Measurements from ENCODE around the gene FANCG. TPM values are rescaled to one million over a fixed set of nuclear protein-coding genes. Genes with fewer than 3 reads are reported as not detected.

FANCG gene
- total RNA-seq, 1 experiment from 2014 or later, result 48.1 TPM

GRCh38 chr9:35060548-35061207, 19.1 kb downstream of the FANCG start:
- DNase-seq (ENCODE audit: low read depth), result no peak

- DNase-seq (ENCODE audit: low read depth), result no peak
These were observed 20.3 kb downstream of the FANCG start for GRCh38 chr9:35059438-35059837.

- no peak for DNase-seq (ENCODE audit: low read depth)
These were observed 22.5 kb downstream of the FANCG start for GRCh38 chr9:35057271-35057620.

GRCh38 chr9:35056571-35057270, 23.0 kb downstream of the FANCG start:
- no peak for DNase-seq (ENCODE audit: low read depth)

GRCh38 chr9:35054871-35055644, 24.7 kb downstream of the FANCG start:
- no peak for DNase-seq (ENCODE audit: low read depth)

- DNase-seq (ENCODE audit: low read depth), result no peak
These were observed 25.4 kb downstream of the FANCG start for GRCh38 chr9:35054185-35054835.

GRCh38 chr9:35051069-35051967, 28.4 kb downstream of the FANCG start:
- DNase-seq (ENCODE audit: low read depth), result peak; percentile 55

GRCh38 chr9:35048511-35048910, 31.2 kb downstream of the FANCG start:
- no peak for DNase-seq (ENCODE audit: low read depth)

GRCh38 chr9:35044071-35044470, 35.7 kb downstream of the FANCG start:
- no peak for DNase-seq (ENCODE audit: low read depth)

- DNase-seq (ENCODE audit: low read depth), result no peak
These were observed 36.7 kb downstream of the FANCG start for GRCh38 chr9:35042891-35043545.

GRCh38 chr9:35042081-35042604, 37.6 kb downstream of the FANCG start:
- DNase-seq (ENCODE audit: low read depth), result no peak

GRCh38 chr9:35035851-35036701, 43.7 kb downstream of the FANCG start:
- no peak for DNase-seq (ENCODE audit: low read depth)

- no peak for DNase-seq (ENCODE audit: low read depth)
These were observed 46.6 kb downstream of the FANCG start for GRCh38 chr9:35033101-35033500.

- DNase-seq (ENCODE audit: low read depth), result no peak
These were observed 49.9 kb downstream of the FANCG start for GRCh38 chr9:35029852-35030251.

- DNase-seq (ENCODE audit: low read depth), result no peak
These were observed 50.5 kb downstream of the FANCG start for GRCh38 chr9:35029241-35029640.

GRCh38 chr9:35028341-35028740, 51.4 kb downstream of the FANCG start:
- no peak for DNase-seq (ENCODE audit: low read depth)

- DNase-seq (ENCODE audit: low read depth), result no peak
These were observed 51.9 kb downstream of the FANCG start for GRCh38 chr9:35027860-35028259.

GRCh38 chr9:35027374-35027773, 52.4 kb downstream of the FANCG start:
- DNase-seq (ENCODE audit: low read depth), result no peak

- DNase-seq (ENCODE audit: low read depth), result no peak
These were observed 53.1 kb downstream of the FANCG start for GRCh38 chr9:35026671-35027070.
